Muscle of back (tissue), 11 donors: Measurements from ENCODE around the gene SLC39A6. TPM values are rescaled to one million over a fixed set of nuclear protein-coding genes. Genes with fewer than 3 reads are reported as not detected.
"Not testable (repeated sequence)": the region's sequence is repeated elsewhere in the genome, so short reads cannot be mapped to it uniquely, and the experiment has no call there.

Source experiments
- DNase-seq, 3 donors: peaks; one replicate each; pipeline versions ENCODE4 v3.0.0 to v3.0.0-alpha.2; 2013
- polyA plus RNA-seq, 10 donors: library from polyadenylated mRNA; unstranded; fragments of 120-200 nt; gene quantifications; one replicate each; pipeline ENCODE4 v1.2.1, GENCODE V29; 2013; ENCODE audit not compliant: insufficient read length in 10 of 10

Gene SLC39A6
- polyA plus RNA-seq, 10 donors: 30.3 to 42.3 (median 35.3) TPM

DNA sequence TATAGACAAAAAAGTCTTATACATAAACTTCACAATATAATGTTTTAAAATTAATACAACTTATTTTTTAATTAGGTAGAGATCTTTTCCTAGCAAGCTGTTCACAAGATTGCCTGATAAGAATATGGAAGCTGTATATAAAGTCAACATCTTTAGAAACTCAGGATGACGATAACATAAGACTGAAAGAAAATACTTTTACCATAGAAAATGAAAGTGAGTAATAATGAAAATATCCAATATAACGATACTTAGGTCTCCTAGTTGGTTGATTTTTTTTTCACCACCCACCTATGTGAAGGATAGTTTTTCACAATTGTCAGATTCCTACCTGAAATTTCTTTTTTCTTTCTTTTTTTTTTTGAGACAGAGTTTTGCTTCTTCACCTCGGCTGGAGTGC is 13.6 kb upstream of the SLC39A6 start:
- no peak for DNase-seq

- DNase-seq: no peak
These were observed 12.4 kb upstream of the SLC39A6 start for GRCh38 chr18:36141576-36141975.

GRCh38 chr18:36139245-36139644 is 10.1 kb upstream of the SLC39A6 start:
- DNase-seq: no peak

DNA sequence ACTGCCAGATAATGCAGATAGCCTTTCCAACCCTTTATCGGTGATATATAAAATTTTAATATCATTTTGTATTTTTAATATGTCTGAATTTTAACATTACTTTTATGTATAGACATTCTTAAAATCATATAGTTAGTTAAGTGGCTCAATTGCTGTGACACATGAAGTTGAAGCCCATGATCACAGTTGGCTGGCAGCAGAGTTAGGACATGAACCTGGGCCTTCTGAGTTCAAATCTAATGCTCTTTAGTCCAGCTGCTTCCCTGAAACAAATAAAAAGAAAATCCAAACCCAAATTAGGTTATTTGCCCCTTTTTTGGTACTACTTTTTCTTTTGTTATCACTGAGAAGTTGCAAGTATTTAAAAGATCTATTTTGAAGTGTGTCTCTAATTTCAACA is 6.1 kb upstream of the SLC39A6 start:
- no peak for DNase-seq

GRCh38 chr18:36132756-36133155 is 3.6 kb upstream of the SLC39A6 start:
- DNase-seq: no peak

DNA sequence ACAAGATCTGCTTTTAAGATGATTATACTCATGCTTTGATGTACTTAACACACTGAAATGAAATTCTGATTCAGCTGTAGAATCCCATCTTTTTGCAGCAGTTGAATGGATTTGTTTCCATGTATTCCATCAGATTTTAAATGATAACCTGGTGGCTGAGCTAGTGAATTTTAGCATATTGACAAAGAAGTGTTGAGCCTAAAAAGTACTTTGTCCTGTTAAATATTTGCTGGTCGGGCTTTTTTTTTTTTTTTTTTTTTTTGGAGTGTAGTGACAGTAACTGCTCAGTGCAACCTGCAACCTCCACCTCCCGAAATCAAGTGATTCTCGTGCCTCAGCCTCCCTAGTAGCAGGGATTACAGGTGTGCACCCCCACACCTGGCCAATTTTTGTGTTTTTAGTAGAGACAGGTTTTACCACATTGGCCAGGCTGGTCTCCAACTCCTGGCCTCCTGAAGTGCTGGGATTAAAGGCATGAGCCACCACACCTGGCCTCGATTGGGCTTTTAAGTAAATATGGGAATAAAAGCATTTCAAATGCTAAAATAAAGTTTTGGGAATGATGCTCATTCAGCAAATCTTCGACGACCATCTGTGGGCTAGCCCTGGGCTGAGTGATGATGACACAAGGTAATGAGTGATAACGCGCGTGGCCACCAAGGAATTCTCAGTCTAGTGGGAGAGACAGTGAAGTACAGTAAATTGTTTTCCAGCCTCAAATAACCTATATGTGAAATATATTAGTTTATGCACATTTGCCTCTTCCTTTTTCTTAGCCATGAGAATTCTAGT is 2.7 kb upstream of the SLC39A6 start:
- DNase-seq: no peak

DNA sequence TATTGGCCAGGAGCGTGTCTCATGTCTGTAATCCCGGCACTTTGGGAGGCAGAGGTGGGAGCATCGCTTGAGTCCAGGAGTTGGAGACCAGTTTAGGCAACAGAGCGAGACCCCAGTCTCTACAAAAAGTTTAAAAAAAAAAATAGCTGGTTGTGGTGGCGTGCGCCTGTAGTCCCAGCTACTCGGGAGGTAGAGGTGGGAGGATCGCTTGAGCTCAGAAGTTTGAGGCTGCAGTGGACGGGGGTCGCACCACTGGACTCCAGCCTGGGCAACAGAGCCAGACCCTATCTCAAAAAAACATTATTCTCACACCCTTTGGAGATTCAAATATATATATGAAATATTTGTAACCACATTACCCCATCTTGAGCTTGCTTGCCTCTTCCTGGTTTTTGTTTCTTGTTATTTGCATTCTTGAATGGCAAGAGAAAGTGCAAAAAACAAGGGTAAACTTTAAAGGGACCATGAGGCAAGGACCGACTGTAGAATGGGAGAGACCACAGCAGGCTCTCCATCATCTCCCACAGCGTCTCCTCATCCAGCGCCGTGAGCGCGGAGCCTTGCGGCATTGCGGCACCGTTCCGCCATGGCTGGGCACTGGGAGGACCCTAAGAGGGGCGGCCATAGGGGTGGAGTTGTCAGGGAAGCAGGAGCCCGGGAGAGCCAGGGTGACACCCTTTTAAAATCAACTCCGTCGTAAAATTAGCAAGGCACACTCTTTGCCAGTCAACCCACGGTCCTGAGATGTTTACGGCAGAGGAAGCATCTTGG is 1.9 kb upstream of the SLC39A6 start:
- DNase-seq: no peak

DNA sequence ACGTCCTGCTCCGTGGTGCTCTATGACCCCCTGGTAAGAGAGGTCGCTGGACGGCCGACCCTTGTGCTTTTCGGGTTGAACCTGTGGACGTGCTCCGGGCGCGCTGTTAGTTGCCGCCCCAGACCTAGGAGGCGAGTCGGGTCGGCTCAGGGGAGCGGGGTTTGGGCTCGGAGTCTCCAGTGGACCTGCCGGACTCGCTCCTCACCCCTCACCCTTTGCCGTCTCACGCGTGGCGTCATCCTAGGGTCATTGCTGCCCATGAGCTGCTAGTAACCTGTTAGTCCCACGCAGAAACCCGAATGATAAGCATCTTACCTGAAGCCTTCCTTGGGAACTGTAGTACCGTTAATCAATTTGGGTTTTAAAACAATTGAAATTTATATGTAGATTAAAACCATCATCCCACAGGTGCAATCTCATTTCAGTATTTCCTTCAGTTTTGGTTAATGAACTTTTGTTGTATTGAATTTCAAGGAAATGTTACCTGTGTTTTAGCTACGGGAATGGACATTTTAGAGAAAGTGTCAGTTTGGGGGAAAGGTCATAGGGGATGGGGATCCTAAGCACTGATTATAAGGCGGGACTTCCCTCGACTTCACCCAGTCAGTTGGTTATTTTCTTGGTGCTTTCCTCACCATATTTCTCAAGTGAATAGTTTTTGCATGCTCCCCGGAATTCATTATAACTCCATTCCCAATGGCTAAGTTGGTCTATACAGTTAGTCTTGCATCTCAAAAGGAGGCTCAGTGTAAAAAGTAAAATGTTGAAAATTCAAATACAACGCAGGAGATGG is 1.1 kb upstream of the SLC39A6 start:
- no peak for DNase-seq

DNA sequence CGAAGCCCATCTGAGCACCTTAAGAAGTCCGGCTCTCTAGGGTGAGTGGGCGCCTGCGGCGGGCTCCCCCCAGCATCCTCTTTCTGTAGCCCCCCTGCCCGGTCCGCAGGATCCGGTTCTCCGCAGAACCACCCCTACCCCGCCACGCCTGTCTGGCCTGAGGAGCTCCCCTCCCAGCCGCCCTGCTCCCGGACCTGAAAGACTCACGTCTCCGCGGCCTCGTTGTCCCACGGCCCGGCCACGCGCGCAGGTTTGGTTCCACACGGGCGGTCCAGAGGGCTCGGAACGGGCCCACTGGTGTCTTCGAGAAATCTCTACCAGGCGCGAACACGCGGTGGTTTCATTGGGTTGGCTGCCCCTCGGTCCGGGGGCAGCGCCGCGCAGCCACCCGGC is 237 bp downstream of the SLC39A6 start:
- no peak for DNase-seq

- DNase-seq: peak in 2 of 3 donors; percentile 9 to 21
These were observed 640 bp downstream of the SLC39A6 start for GRCh38 chr18:36128530-36128870.

GRCh38 chr18:36127836-36128529 is 1.2 kb downstream of the SLC39A6 start:
- DNase-seq: peak; percentile 5 to 53 (median 10)

- no peak for DNase-seq
These were observed 2.5 kb downstream of the SLC39A6 start for GRCh38 chr18:36126668-36127067.

- no peak for DNase-seq
These were observed 4.3 kb downstream of the SLC39A6 start for GRCh38 chr18:36124841-36125240.

DNA sequence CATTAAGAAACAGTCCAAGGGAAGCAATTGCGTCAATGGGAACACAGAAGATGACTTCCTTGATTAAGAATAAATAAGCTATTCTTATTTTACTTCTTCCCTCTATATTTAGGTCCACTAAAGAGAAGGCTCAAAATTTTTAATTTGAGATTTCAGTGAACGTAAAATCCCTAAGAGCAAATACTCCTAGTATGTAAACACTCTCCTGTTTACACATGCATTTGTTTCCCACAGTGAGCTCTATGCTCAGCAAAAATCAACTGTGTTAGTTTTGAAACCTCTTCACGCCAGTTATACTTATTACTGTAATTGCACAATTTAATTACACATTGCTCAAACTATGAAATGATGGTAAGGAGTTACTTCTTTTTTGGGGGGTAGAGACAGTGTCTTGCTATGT is 8.8 kb downstream of the SLC39A6 start:
- no peak for DNase-seq

DNA sequence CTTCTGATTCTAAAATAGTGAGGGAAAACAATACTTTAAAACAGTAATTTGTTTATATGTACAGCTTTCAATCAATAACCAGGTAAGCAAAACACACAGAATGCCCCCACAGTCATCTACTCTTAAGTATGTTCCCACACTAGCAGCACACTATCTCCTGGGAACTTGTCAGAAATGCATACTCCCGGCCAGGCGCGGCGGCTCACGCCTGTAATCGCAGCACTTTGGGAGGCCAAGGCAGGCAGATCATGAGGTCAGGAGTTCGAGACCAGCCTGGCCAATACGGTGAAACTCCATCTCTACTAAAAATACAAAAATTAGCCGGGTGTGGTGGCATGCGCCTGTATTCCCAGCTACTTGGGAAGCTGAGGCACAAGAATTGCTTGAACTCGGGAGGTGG is 12.4 kb downstream of the SLC39A6 start:
- not testable (repeated sequence) for DNase-seq

DNA sequence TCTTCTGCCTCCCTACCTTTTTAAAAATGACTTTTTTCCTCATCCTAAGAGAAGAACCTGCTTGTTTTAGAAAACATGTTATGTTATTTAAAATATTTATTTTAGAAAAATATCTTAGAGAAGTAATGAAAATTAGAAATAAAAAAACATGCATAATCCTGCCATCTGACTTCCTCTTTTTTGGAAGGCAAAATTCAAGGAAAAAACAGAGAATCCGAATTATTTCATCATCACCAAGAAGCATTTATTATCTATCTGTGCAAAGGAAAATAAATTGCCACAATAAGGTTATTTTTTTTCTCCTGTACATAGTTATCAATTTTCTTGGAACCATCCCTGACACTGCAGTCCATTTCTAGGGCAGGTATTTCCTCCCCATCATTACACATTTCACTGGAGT is 14.4 kb downstream of the SLC39A6 start:
- no peak for DNase-seq

- no peak for DNase-seq
These were observed 14.9 kb downstream of the SLC39A6 start for GRCh38 chr18:36114251-36114650.

- no peak for DNase-seq
These were observed 16.8 kb downstream of the SLC39A6 start for GRCh38 chr18:36112302-36112701.

GRCh38 chr18:36109737-36110136 is 19.4 kb downstream of the SLC39A6 start:
- DNase-seq: no peak

DNA sequence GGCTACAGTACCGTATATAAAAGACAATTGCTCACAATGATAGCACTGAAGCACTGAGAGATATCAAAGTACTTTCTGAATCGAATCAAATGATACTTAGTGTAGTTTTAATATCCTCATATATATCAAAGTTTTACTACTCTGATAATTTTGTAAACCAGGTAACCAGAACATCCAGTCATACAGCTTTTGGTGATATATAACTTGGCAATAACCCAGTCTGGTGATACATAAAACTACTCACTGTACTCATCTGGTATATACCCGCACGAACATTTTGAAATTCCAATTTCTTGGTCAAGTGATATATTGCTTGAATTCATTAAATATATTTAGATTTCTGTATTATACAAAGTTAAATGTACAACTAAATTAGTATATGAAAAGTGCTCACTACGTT is 20.5 kb downstream of the SLC39A6 start:
- no peak for DNase-seq

GRCh38 chr18:36108196-36108595 is 20.9 kb downstream of the SLC39A6 start:
- no peak for DNase-seq

DNA sequence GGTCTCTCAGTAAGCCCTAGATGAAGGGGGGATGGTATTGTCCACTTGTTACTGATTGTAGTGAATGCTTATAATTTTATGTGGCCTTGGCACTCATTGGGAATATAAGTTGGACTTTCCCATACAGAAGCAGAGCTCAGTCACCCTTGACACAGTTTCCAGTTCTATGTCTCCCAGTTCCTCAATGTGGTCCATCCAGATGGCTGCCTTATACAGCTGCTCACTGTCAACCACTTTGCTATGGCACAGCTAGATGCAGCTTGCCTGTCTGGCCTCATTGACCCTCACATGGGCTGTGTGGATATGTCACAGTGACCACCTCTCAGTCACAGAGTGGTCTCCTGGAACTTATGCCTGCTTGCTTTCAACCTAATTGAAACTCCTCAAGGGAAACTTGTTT is 21.7 kb downstream of the SLC39A6 start:
- no peak for DNase-seq
